Astrocyte (in vitro differentiated cells and primary cell): ENCODE measurements around the gene CRISPLD2.

Source experiments
- CTCF ChIP-seq: IDR thresholded peaks from 2 replicates; pipeline ENCODE4 v1.5.1; 2011; ENCODE audit warnings: low read depth, mild to moderate bottlenecking, inconsistent platforms, low read length, moderate library complexity; ENCODE audit not compliant: insufficient read depth
- EZH2 ChIP-seq: IDR thresholded peaks from 2 replicates; pipeline ENCODE4 v1.6.1; 2012; ENCODE audit warnings: mild to moderate bottlenecking, low read length, inconsistent platforms; ENCODE audit not compliant: insufficient read depth

GRCh38 chr16:84821728-84822689, 2.2 kb downstream of the CRISPLD2 start:
- TF ChIP-seq CTCF (no peak), EZH2 (no peak)
